Activated CD8-positive, alpha-beta memory T cell treated with anti-CD3 and anti-CD28 coated beads, Interleukin-2, amount 10 ng/mL, durations not matched to agents 7 days and 5 days (primary cell): ENCODE results near the gene PDK2. TPM values are rescaled to one million over a fixed set of nuclear protein-coding genes. Genes with fewer than 3 reads are reported as not detected.
A peak's percentile ranks its signal among the peaks of the same experiment; 100 is the strongest.

Experiments used
- ATAC-seq: fragments of 150-1000 bp; cut with Tn5 transposase; one replicate; pipeline ENCODE4 v1.10.0; 2021; ENCODE audit warnings: moderate library complexity
- CTCF ChIA-PET: fragments of 350-600 bp; sonication (Branson Sonifier 250); formaldehyde crosslinking; loops from one replicate; lab custom pipeline; 2021; ENCODE audit warnings: antibody characterized with exemption; lab: Charles Lee
- DNase-seq: peaks from one replicate; pipeline ENCODE4 v3.0.0-alpha.2; 2020
- H3K27ac Mint-ChIP-seq: one replicate; pipeline ENCODE4 v1.8.0; 2021; ENCODE audit warnings: mild to moderate bottlenecking, mixed read lengths
- H3K27me3 Mint-ChIP-seq: one replicate; pipeline ENCODE4 v1.8.0; 2021; ENCODE audit warnings: mixed read lengths
- H3K36me3 Mint-ChIP-seq: one replicate; pipeline ENCODE4 v1.8.0; 2021; ENCODE audit warnings: mild to moderate bottlenecking, mixed read lengths
- H3K4me1 Mint-ChIP-seq: one replicate; pipeline ENCODE4 v1.8.0; 2021; ENCODE audit warnings: mixed read lengths
- H3K4me3 Mint-ChIP-seq: one replicate; pipeline ENCODE4 v1.8.0; 2021; ENCODE audit warnings: mild to moderate bottlenecking, moderate library complexity, mixed read lengths
- H3K9me3 Mint-ChIP-seq: one replicate; pipeline ENCODE4 v1.8.0; 2022; ENCODE audit warnings: low read depth, mixed read lengths
- total RNA-seq, 2 experiments: library from RNA; stranded (reverse); gene quantifications; one replicate each; pipeline ENCODE4 v1.2.3, GENCODE V29; 2021

PDK2 gene
- total RNA-seq, 2 experiments from 2014 or later = 13.6 to 20.9 TPM

DNA sequence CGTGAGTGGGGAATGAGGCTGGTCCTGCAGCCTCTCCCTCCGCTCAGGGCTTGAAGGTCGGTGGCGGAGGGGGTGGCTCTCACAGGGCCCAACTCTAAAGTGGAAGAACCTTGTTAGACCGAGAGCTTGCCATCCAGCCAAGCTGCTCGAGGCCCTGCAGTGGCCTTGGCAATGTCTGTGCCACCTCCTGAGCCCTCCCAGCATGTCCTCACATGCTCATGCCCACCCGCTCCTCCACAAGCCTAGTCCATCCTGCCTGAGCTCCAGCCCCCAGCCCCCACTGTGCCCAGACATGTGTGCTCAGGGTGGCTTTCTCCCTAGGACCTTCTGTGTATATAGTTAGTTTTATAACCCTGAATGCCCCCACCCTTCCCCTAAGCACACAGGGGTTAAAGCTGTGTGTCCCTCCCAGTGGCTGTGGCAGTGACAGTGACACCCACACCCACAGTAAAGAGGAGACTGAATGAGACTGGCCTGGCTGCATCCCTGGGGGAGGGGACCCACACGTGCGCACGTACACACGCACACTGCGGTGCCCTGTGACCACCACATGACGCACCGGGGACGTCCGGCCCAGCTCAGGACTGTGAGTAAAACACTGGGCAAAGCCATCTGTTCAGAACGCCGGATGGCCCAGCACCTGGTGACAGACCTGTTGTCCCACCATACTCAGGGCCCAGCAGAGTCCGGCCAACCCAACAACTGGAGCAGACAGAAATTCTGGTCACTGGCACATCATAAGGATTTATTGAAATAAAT lies 15.6 kb downstream of the PDK2 start:
- ATAC-seq = no peak
- H3K4me3 Mint-ChIP-seq = no peak overlapping the region
- DNase-seq = no peak
- H3K27ac Mint-ChIP-seq = no peak overlapping the region
- CTCF ChIA-PET = interaction anchor here (1.1 to 3.9 kb wide), 6 partner anchors 16 to 186 kb away, joined by 3 to 13 read pairs (median 8); partner anchors contain the start of genes ITGA3 and PDK2
- no peaks in the 10 kb centered on the region for H3K9me3 Mint-ChIP-seq
- H3K4me1 Mint-ChIP-seq = no peaks in the 10 kb centered on the region
- peaks cover 8% of the 10 kb centered on the region for H3K27me3 Mint-ChIP-seq
- no peaks in the 10 kb centered on the region for H3K36me3 Mint-ChIP-seq

DNA sequence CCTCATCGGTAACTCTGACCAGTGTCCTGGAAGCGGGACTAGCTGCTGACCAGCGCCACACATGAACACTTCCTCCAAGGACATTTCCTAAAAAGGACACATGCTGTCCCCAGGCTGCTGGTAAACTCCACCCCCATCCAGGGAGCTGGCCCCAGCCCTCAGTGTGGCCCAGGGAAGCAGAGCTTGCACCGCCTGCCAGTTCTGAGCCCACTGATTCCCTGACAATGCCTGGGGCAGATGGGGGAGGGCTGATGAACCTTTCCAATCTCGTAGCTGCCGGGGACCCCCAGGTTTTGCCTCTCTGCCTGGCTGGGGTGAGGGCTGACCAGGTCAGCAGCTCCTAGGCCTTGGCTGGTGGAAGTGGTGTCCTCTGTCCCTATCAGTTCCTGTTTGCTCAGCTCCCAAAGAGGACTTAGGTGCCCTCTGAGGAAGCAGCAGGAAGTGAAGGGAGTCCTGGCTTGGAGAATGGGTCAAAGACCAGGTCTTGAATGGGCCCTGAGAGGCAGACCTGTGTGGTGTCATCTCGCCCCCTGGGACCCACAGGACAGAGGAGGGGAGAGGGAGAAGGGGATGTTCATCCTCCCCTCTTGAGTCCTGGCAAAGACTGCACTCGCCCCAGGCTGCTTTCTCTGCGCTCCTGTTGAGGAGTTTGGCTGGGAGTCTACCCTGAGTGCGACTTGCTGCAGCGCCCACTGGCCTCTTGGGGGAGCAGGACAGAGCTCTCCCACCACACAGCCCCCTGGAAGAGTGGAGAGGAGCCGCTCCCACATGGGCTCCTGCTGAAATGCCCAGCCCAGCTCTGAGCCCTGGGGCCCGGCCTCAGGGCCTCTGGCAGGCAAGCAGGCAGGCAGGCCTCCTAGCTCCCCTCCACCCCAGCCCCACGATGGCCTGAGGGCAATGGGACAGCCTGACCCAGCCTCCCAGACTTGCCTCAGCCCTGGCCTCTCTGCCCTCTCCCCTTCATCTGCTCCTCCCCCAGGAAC lies 16.8 kb downstream of the PDK2 start:
- no peaks in the 10 kb centered on the region for H3K9me3 Mint-ChIP-seq
- H3K4me3 Mint-ChIP-seq = no peak overlapping the region
- H3K4me1 Mint-ChIP-seq = peaks cover 4% of the 10 kb centered on the region
- no peaks in the 10 kb centered on the region for H3K36me3 Mint-ChIP-seq
- H3K27ac Mint-ChIP-seq = no peak overlapping the region
- CTCF ChIA-PET = interaction anchor here (0.7 to 4.3 kb wide), 9 partner anchors 14 to 185 kb away, joined by 3 to 25 read pairs (median 6); partner anchors contain the start of genes ITGA3 and PDK2
- ATAC-seq = no peak
- DNase-seq = no peak
- peaks cover 19% of the 10 kb centered on the region for H3K27me3 Mint-ChIP-seq

DNA sequence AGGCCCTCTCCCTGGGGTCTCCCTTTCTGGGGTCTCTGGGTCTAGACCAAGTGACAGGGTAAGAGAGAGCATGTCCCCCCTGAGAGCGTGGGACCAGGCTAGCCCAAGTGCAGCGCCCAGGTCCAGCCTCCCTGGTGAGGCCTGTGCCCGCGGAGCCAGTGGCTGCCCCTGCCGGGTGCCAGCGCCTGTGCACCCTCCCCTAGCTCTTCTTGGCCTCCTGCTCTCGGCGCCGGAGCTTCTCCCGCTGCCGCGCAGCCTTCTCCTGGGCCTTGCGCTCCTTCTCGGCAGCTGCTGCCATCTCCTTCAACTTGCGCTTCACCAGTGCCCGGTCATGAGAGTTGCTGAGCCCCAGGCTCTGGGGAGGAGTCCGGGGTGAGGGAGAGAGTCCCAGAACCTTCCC lies 17.5 kb downstream of the PDK2 start:
- CTCF ChIA-PET = interaction anchor here (0.6 to 4.3 kb wide), 5 partner anchors 14 to 932 kb away, joined by 3 to 25 read pairs (median 13); partner anchors contain the start of gene PDK2
- DNase-seq = no peak

GRCh38 chr17:50113624-50114320 lies 18.6 kb downstream of the PDK2 start:
- CTCF ChIA-PET = interaction anchor here (0.6 to 4.3 kb wide), 15 partner anchors 9 to 933 kb away, joined by 3 to 25 read pairs (median 6); partner anchors contain the start of genes PDK2 and SAMD14
- no peak for DNase-seq
- no peak for ATAC-seq
- Mint-ChIP-seq H3K9me3 (no peaks in the 10 kb centered on the region), H3K4me3 (no peak overlapping the region), H3K4me1 (peaks cover 7% of the 10 kb centered on the region), H3K27me3 (peaks cover 33% of the 10 kb centered on the region), H3K27ac (no peak overlapping the region), H3K36me3 (no peaks in the 10 kb centered on the region)

More for the DNA sequence above, 17.5 kb downstream of the PDK2 start:
- ATAC-seq = no peak
- H3K4me3 Mint-ChIP-seq = no peak overlapping the region
- H3K9me3 Mint-ChIP-seq = no peaks in the 10 kb centered on the region
- H3K36me3 Mint-ChIP-seq = no peaks in the 10 kb centered on the region
- peaks cover 7% of the 10 kb centered on the region for H3K4me1 Mint-ChIP-seq
- H3K27ac Mint-ChIP-seq = no peak overlapping the region
- peaks cover 23% of the 10 kb centered on the region for H3K27me3 Mint-ChIP-seq

DNA sequence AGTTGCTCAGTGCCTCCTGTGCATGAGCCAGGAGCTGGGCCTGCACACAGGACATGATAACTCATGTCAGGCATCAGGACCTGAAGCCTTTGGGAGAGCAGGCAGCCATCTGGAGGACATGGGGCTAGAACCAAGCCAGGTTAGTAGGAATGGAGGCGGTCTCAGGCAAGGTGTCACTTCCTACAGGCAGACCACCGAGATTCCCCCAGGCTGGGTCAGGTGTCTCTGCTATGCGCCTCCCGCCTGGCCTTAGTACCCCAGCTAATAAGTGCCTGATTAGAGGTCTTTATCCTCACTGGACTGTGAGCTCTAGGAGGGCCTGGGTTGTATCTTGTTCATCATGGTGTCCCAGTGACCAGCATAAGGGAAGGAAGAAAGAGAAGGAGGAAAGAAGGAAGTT lies 19.2 kb downstream of the PDK2 start:
- no peaks in the 10 kb centered on the region for H3K9me3 Mint-ChIP-seq
- ATAC-seq (no peak), DNase-seq (no peak)
- H3K27ac Mint-ChIP-seq = no peak overlapping the region
- CTCF ChIA-PET = interaction anchor here (0.6 to 4.3 kb wide), 23 partner anchors 9 to 610 kb away, joined by 3 to 25 read pairs (median 4); partner anchors contain the start of genes PDK2, SAMD14 and SGCA
- no peaks in the 10 kb centered on the region for H3K36me3 Mint-ChIP-seq
- H3K4me3 Mint-ChIP-seq = no peak overlapping the region
- peaks cover 38% of the 10 kb centered on the region for H3K27me3 Mint-ChIP-seq
- peaks cover 7% of the 10 kb centered on the region for H3K4me1 Mint-ChIP-seq

- ATAC-seq (peak; percentile 50), DNase-seq (peak; percentile 68)
- no peak overlapping the region for H3K27ac Mint-ChIP-seq
- no peaks in the 10 kb centered on the region for H3K9me3 Mint-ChIP-seq
- peaks cover 7% of the 10 kb centered on the region for H3K4me1 Mint-ChIP-seq
- no peak overlapping the region for H3K4me3 Mint-ChIP-seq
- H3K27me3 Mint-ChIP-seq = peaks cover 43% of the 10 kb centered on the region
- CTCF ChIA-PET = interaction anchor here (0.6 to 4.3 kb wide), 24 partner anchors 8 to 610 kb away, joined by 3 to 25 read pairs (median 4); partner anchors contain the start of genes PDK2, SAMD14 and SGCA
- no peaks in the 10 kb centered on the region for H3K36me3 Mint-ChIP-seq
These were observed 19.8 kb downstream of the PDK2 start for GRCh38 chr17:50114849-50115357.

GRCh38 chr17:50115756-50116155 lies 20.6 kb downstream of the PDK2 start:
- no peak for DNase-seq
- H3K4me1 Mint-ChIP-seq = peaks cover 7% of the 10 kb centered on the region
- H3K9me3 Mint-ChIP-seq = no peaks in the 10 kb centered on the region
- no peak for ATAC-seq
- H3K27ac Mint-ChIP-seq = no peak overlapping the region
- H3K27me3 Mint-ChIP-seq = peaks cover 50% of the 10 kb centered on the region
- H3K4me3 Mint-ChIP-seq = no peak overlapping the region
- H3K36me3 Mint-ChIP-seq = no peaks in the 10 kb centered on the region
- CTCF ChIA-PET = interaction anchor here (1.0 to 4.3 kb wide), 14 partner anchors 12 to 182 kb away, joined by 3 to 25 read pairs (median 9); partner anchors contain the start of gene PDK2

GRCh38 chr17:50117202-50118051 lies 22.3 kb downstream of the PDK2 start:
- ATAC-seq (peak; percentile 92), DNase-seq (peak; percentile 71)
- Mint-ChIP-seq H3K9me3 (no peaks in the 10 kb centered on the region), H3K4me3 (no peak overlapping the region), H3K4me1 (peaks cover 7% of the 10 kb centered on the region), H3K27ac (no peak overlapping the region), H3K36me3 (no peaks in the 10 kb centered on the region), H3K27me3 (peaks cover 65% of the 10 kb centered on the region)
- CTCF ChIA-PET = interaction anchor here (0.8 to 4.0 kb wide), 20 partner anchors 10 to 119 kb away, joined by 3 to 21 read pairs (median 5); partner anchors contain the start of genes PDK2 and SGCA

DNA sequence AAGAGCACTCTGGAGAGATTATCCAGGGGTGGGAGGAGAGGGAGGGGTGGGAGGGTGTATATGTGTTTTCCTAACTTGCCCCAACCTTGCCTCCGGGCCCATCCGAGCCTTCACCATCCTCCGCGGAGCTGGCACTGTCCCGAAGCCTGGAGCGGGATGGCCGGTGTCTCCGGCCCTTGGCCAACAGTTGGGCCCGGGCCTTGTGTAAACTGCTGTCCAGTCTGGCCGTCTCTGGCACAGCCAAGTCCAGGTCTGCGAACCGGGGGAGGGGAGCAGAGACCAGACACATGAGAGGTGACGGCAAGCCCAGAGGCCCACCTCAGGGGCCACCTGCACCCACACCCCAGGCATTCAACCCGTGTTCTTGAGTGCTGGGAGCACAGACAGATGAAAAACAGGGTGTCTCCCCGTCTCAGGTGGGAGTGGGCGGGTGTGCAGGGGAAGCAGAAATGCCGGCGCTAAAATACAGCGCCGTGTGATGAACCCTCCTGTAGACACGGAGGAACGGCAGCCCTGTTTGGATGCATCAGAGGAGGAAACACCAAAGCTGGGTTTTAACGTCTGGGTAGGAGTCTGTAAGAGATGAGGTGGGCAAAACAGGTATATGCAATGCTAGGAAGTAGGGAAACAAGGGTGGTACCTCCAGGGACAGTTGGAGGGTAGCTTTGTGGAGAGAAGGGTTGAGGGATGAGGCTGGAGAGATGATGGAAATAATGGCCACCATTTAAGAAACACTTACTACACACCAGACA lies 23.1 kb downstream of the PDK2 start:
- Mint-ChIP-seq H3K4me1 (peaks cover 7% of the 10 kb centered on the region), H3K9me3 (no peaks in the 10 kb centered on the region), H3K27ac (no peak overlapping the region), H3K4me3 (no peak overlapping the region), H3K27me3 (peaks cover 68% of the 10 kb centered on the region), H3K36me3 (no peaks in the 10 kb centered on the region)
- no peak for DNase-seq
- CTCF ChIA-PET = interaction anchor here (0.9 to 3.7 kb wide), 12 partner anchors 9 to 120 kb away, joined by 3 to 21 read pairs (median 6); partner anchors contain the start of gene PDK2
- no peak for ATAC-seq

- Mint-ChIP-seq H3K27ac (no peak overlapping the region), H3K36me3 (no peaks in the 10 kb centered on the region), H3K4me3 (no peak overlapping the region), H3K9me3 (no peaks in the 10 kb centered on the region), H3K27me3 (peaks cover 68% of the 10 kb centered on the region), H3K4me1 (peaks cover 7% of the 10 kb centered on the region)
- DNase-seq (no peak), ATAC-seq (no peak)
- CTCF ChIA-PET = interaction anchor here (0.9 to 3.7 kb wide), 4 partner anchors 22 to 42 kb away, joined by 3 to 21 read pairs (median 8); partner anchors contain the start of gene PDK2
These were observed 23.7 kb downstream of the PDK2 start for GRCh38 chr17:50118828-50119218.
